Neural cell (in vitro differentiated cells): Measurements from ENCODE around the gene HOXA10. TPM values are rescaled to one million over a fixed set of nuclear protein-coding genes. Genes with fewer than 3 reads are reported as not detected.

ENCODE experiments used
- H2AFZ ChIP-seq: fragments of 200-600, 300-800 bp; sonication (generic), shearing (Covaris generic); 2 replicates; pipeline ENCODE4 v1.6.0; 2014; ENCODE audit warnings: low read depth, mild to moderate bottlenecking, antibody characterized with exemption, low read length, moderate library complexity
- H3F3A ChIP-seq: fragments of 200-600 bp; shearing (Covaris generic); 2 replicates; pipeline ENCODE4 v1.6.1; 2016; ENCODE audit warnings: mild to moderate bottlenecking, moderate library complexity, mixed read lengths, antibody characterized with exemption, low read length; ENCODE audit not compliant: insufficient read depth, poor library complexity, severe bottlenecking
- H3K27ac ChIP-seq: fragments of 200-600, 300-800 bp; sonication (generic), shearing (Covaris generic); 2 replicates; pipeline ENCODE4 v1.5.1; 2014; ENCODE audit warnings: mild to moderate bottlenecking, low read length, moderate library complexity
- H3K27me3 ChIP-seq: fragments of 300-800, 200-600 bp; sonication (generic), shearing (Covaris generic); 2 replicates; pipeline ENCODE4 v1.6.0; 2014; ENCODE audit warnings: mild to moderate bottlenecking, low read depth, low read length, moderate library complexity; ENCODE audit not compliant: insufficient read depth
- H3K36me3 ChIP-seq: fragments of 300-800, 200-600 bp; sonication (generic), shearing (Covaris generic); 2 replicates; pipeline ENCODE4 v1.5.1; 2014; ENCODE audit warnings: mild to moderate bottlenecking, antibody characterized with exemption, low read length, moderate library complexity; ENCODE audit not compliant: insufficient read depth
- H3K4me2 ChIP-seq: fragments of 300-800, 200-600 bp; sonication (generic), shearing (Covaris generic); 2 replicates; pipeline ENCODE4 v1.6.0; 2014; ENCODE audit warnings: mild to moderate bottlenecking, low read length
- H3K4me3 ChIP-seq: fragments of 300-800, 200-600 bp; sonication (generic), shearing (Covaris generic); 2 replicates; pipeline ENCODE4 v1.5.1; 2014; ENCODE audit warnings: mild to moderate bottlenecking, low read length, moderate library complexity
- H3K79me2 ChIP-seq: fragments of 200-600 bp; shearing (Covaris generic); replicated peaks from 2 replicates; pipeline ENCODE4 v1.6.0; 2014; ENCODE audit warnings: mild to moderate bottlenecking, low read length, moderate library complexity; ENCODE audit not compliant: insufficient read depth
- H3K9ac ChIP-seq: fragments of 300-800, 200-600 bp; sonication (generic), shearing (Covaris generic); 2 replicates; pipeline ENCODE4 v1.6.1; 2016; ENCODE audit warnings: mild to moderate bottlenecking, low read length, mixed read lengths
- H3K9me2 ChIP-seq: fragments of 200-600 bp; shearing (Covaris generic); 2 replicates; pipeline ENCODE4 v1.6.1; 2016; ENCODE audit warnings: mild to moderate bottlenecking, low read length, mixed read lengths; ENCODE audit not compliant: insufficient read depth
- H3K9me3 ChIP-seq: fragments of 200-600, 300-800 bp; sonication (generic), shearing (Covaris generic); 2 replicates; pipeline ENCODE4 v1.6.1; 2016; ENCODE audit warnings: mild to moderate bottlenecking, mixed run types, low read length, moderate library complexity, mixed read lengths
- H4K20me1 ChIP-seq: fragments of 200-600 bp; shearing (Covaris generic); 2 replicates; pipeline ENCODE4 v1.6.1; 2016; ENCODE audit warnings: mild to moderate bottlenecking, mixed run types; ENCODE audit not compliant: insufficient read depth
- EP300 ChIP-seq: fragments of 450-650 bp; conservative IDR thresholded peaks from 2 replicates; pipeline ENCODE4 v1.6.1; 2014; ENCODE audit warnings: antibody characterized with exemption, mild to moderate bottlenecking, moderate library complexity; ENCODE audit not compliant: poor library complexity, severe bottlenecking
- EZH2 ChIP-seq: fragments of 200-600, 300-800 bp; shearing (Covaris generic), sonication (generic); IDR thresholded peaks from 2 replicates; pipeline ENCODE4 v1.6.1; 2014; ENCODE audit warnings: antibody characterized with exemption, low read length, borderline replicate concordance, mild to moderate bottlenecking; ENCODE audit not compliant: insufficient read depth, poor library complexity, severe bottlenecking
- MXI1 ChIP-seq: fragments of 450-650 bp; conservative IDR thresholded peaks from 2 replicates; pipeline ENCODE4 v1.6.1; 2014; ENCODE audit warnings: antibody characterized with exemption, mild to moderate bottlenecking; ENCODE audit not compliant: poor library complexity, severe bottlenecking
- POLR2AphosphoS5 ChIP-seq: IDR thresholded peaks from 2 replicates; pipeline ENCODE4 v1.6.1; 2012
- RAD21 ChIP-seq: fragments of 450-650 bp; conservative IDR thresholded peaks from 2 replicates; pipeline ENCODE4 v1.6.1; 2014; ENCODE audit warnings: antibody characterized with exemption, mild to moderate bottlenecking, moderate library complexity
- SMC3 ChIP-seq: fragments of 450-650 bp; conservative IDR thresholded peaks from 2 replicates; pipeline ENCODE4 v1.6.1; 2014; ENCODE audit warnings: antibody characterized with exemption, mild to moderate bottlenecking, moderate library complexity; ENCODE audit not compliant: poor library complexity
- TAF1 ChIP-seq: IDR thresholded peaks from 2 replicates; pipeline ENCODE4 v1.6.1; 2012; ENCODE audit warnings: low read depth
- polyA plus RNA-seq: library from polyadenylated mRNA; depleted of rRNA; stranded (reverse); fragments of >200 nt; gene quantifications from 2 replicates; pipeline ENCODE4 v1.2.3, GENCODE V29; 2014
- TF ChIP-seq, protein P1 (sequence below): fragments of 450-650 bp; IDR thresholded peaks from 2 replicates; pipeline ENCODE4 v1.5.1; 2014; ENCODE audit warnings: antibody characterized with exemption, mild to moderate bottlenecking, moderate library complexity; ENCODE audit not compliant: poor library complexity, severe bottlenecking
- TF ChIP-seq, protein P2 (sequence below): IDR thresholded peaks from 2 replicates; pipeline ENCODE4 v1.6.1; 2012; ENCODE audit warnings: borderline replicate concordance

HOXA10 gene
- polyA plus RNA-seq, 1 donor from 2014 or later = not detected

DNA sequence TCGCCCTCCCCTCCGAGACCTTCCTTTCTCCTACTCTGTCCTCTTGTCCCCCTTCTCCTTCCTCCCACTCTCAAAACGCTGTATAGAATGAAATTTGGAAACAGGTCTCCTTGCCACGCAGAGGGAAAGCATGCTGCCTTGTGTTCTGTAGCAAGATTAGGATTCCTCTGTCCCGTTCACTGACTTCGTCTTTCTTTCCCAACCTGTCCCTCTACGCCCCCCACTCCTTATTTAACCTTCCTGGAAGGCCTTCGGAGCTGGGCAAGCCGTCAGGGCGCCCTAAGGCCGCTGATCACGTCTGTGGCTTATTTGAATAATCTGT, 10.1 kb downstream of the HOXA10 start:
- Histone ChIP-seq H3K27me3 (peaks cover 99% of the 10 kb centered on the region), H3K9me2 (no peaks in the 10 kb centered on the region), H3K27ac (no peak overlapping the region), H3F3A (no peaks in the 10 kb centered on the region), H4K20me1 (no peaks in the 10 kb centered on the region), H3K4me3 (no peak overlapping the region), H3K9ac (no peak overlapping the region), H3K79me2 (no peaks in the 10 kb centered on the region), H3K4me2 (no peak overlapping the region), H2AFZ (no peak overlapping the region), H3K36me3 (no peaks in the 10 kb centered on the region), H3K9me3 (peaks cover 22% of the 10 kb centered on the region)
- TF ChIP-seq EP300 = no peak
- TF ChIP-seq, protein P1, sequence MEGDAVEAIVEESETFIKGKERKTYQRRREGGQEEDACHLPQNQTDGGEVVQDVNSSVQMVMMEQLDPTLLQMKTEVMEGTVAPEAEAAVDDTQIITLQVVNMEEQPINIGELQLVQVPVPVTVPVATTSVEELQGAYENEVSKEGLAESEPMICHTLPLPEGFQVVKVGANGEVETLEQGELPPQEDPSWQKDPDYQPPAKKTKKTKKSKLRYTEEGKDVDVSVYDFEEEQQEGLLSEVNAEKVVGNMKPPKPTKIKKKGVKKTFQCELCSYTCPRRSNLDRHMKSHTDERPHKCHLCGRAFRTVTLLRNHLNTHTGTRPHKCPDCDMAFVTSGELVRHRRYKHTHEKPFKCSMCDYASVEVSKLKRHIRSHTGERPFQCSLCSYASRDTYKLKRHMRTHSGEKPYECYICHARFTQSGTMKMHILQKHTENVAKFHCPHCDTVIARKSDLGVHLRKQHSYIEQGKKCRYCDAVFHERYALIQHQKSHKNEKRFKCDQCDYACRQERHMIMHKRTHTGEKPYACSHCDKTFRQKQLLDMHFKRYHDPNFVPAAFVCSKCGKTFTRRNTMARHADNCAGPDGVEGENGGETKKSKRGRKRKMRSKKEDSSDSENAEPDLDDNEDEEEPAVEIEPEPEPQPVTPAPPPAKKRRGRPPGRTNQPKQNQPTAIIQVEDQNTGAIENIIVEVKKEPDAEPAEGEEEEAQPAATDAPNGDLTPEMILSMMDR = no peak
- TF ChIP-seq SMC3 = no peak
- no peak for TF ChIP-seq RAD21
- TF ChIP-seq MXI1 = no peak
- TF ChIP-seq TAF1 = no peak
- TF ChIP-seq, protein P2, sequence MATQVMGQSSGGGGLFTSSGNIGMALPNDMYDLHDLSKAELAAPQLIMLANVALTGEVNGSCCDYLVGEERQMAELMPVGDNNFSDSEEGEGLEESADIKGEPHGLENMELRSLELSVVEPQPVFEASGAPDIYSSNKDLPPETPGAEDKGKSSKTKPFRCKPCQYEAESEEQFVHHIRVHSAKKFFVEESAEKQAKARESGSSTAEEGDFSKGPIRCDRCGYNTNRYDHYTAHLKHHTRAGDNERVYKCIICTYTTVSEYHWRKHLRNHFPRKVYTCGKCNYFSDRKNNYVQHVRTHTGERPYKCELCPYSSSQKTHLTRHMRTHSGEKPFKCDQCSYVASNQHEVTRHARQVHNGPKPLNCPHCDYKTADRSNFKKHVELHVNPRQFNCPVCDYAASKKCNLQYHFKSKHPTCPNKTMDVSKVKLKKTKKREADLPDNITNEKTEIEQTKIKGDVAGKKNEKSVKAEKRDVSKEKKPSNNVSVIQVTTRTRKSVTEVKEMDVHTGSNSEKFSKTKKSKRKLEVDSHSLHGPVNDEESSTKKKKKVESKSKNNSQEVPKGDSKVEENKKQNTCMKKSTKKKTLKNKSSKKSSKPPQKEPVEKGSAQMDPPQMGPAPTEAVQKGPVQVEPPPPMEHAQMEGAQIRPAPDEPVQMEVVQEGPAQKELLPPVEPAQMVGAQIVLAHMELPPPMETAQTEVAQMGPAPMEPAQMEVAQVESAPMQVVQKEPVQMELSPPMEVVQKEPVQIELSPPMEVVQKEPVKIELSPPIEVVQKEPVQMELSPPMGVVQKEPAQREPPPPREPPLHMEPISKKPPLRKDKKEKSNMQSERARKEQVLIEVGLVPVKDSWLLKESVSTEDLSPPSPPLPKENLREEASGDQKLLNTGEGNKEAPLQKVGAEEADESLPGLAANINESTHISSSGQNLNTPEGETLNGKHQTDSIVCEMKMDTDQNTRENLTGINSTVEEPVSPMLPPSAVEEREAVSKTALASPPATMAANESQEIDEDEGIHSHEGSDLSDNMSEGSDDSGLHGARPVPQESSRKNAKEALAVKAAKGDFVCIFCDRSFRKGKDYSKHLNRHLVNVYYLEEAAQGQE = no peak
- no peak for TF ChIP-seq EZH2
- TF ChIP-seq POLR2AphosphoS5 = no peak

DNA sequence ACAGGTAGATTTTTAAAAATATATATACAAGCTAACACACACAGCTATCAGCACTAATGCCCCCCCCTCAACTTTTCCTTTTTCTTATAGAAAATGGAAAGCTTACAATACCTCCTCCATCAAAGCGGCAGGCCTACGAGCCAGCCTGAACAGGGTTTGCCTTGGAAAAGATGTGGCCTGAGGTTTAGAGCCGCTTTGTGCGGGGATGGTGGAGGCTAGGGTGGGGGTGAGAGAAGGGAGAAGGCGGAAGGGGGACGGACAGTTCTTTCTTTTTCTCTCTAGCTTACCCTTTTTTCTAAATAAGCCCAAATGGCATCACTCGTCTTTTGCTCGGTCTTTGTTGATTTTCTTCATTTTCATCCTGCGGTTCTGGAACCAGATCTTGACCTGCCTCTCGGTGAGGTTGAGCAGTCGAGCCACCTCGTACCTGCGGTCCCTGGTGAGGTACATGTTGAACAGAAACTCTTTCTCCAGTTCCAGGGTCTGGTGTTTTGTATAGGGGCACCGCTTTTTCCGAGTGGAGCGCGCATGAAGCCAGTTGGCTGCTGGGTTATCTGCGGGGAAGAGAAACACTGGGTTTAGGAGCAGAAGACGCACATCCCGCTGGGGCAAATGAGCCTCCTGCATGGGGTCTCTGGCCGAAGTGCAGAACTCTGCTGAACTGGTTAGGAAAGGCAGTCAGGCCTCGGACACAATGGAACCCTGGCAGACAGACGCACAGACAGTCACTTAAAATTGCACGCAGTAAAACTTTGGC, 10.7 kb downstream of the HOXA10 start:
- H3K4me2 ChIP-seq = no peak overlapping the region
- H4K20me1 ChIP-seq = no peaks in the 10 kb centered on the region
- no peaks in the 10 kb centered on the region for H3K79me2 ChIP-seq
- no peak overlapping the region for H3K4me3 ChIP-seq
- TF ChIP-seq SMC3 (no peak), TAF1 (no peak), EZH2 (no peak), MXI1 (no peak), EP300 (no peak), RAD21 (no peak), POLR2AphosphoS5 (no peak)
- TF ChIP-seq, protein P1 = no peak
- TF ChIP-seq, protein P2 = no peak
- H3K36me3 ChIP-seq = no peaks in the 10 kb centered on the region
- no peak overlapping the region for H2AFZ ChIP-seq
- H3F3A ChIP-seq = no peaks in the 10 kb centered on the region
- H3K9ac ChIP-seq = no peak overlapping the region
- H3K9me2 ChIP-seq = no peaks in the 10 kb centered on the region
- H3K9me3 ChIP-seq = peaks cover 24% of the 10 kb centered on the region
- H3K27ac ChIP-seq = no peak overlapping the region
- H3K27me3 ChIP-seq = peaks cover 99% of the 10 kb centered on the region
